ENCODE results near the gene CCL8.

DNA sequence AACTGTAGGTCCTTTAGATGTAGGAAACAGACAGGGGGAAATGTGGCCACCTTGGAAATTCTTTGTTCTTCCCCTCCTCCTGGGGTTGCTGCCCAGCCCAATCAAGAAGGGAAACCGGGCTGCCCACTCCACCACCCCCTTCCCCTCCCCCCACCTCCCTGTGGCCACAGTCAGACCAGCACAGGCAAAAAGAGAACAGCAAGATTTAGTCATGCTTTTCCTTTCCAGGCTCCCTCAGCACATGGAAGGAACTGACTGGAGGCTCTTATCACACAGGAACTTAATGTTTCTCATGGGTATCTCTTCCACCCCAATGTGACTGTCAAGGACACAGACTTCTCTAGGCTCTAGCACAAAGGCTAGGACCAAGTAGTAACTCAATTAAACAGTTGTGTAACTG, 46.8 kb downstream of the CCL8 start:
- TF ChIP-seq GATA2 (IDR thresholded peaks at IDR 0.05; ENCODE audit: low read depth, low read length): no peak
- TF ChIP-seq GATA3 (IDR thresholded peaks at IDR 0.05; ENCODE audit: low read depth, low read length): no peak
